ENCODE data around the gene ADNP. TPM values are rescaled to one million over a fixed set of nuclear protein-coding genes. Genes with fewer than 3 reads are reported as not detected.

Gene ADNP
- total RNA-seq, 1 donor from 2014 or later: 30.3 TPM

Other genes starting within 250 kb of the ADNP start
- 8.3 TPM for gene RIPOR3, start 239.9 kb downstream of the ADNP start, total RNA-seq
- 5.6 TPM for gene PARD6B, start 199.9 kb downstream of the ADNP start, total RNA-seq
- 1.8 TPM for gene BCAS4, start 136.4 kb downstream of the ADNP start, total RNA-seq
- gene DPM1, start 27.1 kb upstream of the ADNP start, total RNA-seq: 35.5 TPM
- gene MOCS3, start 27.4 kb upstream of the ADNP start, total RNA-seq: 2.3 TPM
- gene KCNG1, start 91.7 kb upstream of the ADNP start, total RNA-seq: 0.32 TPM

Data from Right ventricle myocardium inferior (tissue), 1 donor.